Measurements from ENCODE around the gene PINLYP.

PINLYP gene

DNA sequence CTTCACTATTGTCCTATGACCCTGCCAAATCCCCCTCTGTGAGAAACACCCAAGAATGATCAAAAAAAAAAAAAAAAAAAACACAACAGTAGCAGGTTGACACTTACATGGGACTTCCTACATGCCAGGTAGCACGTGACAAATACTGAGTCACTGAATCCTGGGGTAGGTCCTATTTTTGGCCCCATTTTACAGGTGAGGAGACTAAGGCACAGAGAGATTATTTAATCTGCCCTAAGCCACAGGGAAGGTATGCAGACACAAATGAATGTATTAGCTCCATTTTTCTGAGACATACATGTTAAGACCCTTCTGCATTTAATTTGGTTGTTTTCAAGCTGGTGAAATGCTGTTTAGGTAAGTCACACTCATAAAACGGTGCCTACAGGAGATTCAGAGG lies 26.9 kb upstream of the PINLYP start:
- DNase-seq (ENCODE audit: low read depth, low spot score) = no peak

DNA sequence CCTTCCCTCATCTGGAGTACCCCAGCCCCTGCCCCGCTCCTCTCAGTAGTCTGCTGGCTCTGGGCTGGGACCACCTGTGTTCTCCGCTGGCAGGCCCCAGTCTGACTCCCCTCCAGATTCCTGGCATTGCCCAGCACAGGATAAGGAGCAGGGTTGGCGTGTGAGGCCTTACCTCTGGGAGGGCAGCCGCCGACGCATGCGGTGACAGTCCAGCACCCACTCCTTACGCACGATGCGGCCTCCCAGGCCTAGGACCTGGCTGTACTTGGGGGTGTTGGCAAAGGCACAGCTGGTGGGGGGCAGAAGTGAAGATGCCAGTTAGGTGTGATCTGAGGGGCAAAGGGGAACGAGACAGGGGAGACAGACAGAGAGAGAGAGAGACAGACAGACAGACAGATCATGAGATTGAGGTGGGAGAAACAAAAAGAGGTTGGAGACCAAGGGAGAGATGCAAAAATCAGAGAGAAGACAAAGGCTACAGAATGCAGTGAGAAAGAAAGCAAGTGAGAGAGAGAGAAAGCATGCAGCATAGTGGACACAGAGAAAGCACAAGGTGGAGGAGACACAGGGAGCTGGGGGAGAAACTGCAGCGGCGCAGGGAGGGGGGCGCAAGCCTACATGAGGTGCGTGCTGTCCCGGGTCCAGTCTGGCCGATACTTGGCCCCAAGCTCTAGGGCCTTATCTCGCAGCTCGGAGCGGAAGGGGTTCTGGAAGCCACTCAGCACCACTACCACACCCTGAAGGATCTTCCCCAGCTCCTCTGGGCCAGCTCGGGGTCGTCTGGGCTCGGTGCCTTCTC lies 24.0 kb upstream of the PINLYP start:
- DNase-seq (ENCODE audit: low read depth, low spot score) = no peak

DNA sequence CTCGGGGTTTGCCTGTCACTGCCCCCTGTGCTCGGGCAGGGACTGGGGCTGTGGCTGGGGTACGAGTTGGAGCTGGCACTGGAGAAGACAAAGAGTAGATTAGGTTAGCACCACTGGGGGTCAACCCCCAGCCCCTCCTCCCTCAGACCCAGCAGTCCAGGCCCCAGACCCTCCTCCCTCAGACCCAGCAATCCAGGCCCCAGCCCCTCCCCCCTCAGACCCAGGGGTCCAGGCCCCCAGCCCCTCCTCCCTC lies 23.5 kb upstream of the PINLYP start:
- no peak for DNase-seq (ENCODE audit: low read depth, low spot score)

DNA sequence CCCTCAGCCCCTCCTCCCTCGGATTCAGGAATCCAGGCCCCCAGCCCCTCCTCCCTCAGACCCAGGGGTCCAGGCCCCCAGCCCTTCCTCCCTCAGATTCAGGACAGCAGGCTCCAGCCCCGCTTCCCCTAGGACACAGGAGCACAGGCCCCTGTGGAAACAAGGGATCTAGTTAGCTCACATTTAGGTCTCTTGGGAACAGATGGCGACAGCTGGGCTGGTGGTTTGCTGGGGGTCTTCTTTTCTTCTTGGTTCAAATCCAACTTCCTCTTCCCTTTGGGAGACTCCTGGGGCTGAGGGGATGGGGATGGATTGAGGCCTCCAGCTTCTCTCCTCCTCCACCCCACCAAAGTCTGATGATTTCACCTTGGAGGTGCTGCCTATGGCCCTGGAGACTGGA lies 23.0 kb upstream of the PINLYP start:
- no peak for DNase-seq (ENCODE audit: low read depth, low spot score)

DNA sequence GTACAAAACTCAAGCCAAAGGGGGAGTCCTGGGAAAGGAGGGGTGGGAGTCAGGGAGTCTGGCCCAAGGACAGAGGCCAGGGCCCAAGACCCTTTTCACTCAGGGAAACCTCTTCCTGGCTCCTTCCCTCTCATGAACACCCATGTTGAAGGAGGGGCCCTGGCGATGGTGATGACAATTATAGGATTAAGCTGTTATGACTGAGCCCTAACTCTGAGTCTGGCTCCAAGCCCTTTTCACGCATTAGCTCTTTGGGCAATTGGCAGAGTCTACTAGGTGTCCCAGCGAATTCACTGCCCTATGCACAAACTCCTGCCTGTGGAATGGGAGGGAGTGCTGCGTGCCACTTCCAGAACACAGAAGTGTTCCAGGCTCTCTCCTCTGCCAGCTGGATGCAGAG lies 21.9 kb upstream of the PINLYP start:
- DNase-seq (ENCODE audit: low read depth, low spot score) = no peak

DNA sequence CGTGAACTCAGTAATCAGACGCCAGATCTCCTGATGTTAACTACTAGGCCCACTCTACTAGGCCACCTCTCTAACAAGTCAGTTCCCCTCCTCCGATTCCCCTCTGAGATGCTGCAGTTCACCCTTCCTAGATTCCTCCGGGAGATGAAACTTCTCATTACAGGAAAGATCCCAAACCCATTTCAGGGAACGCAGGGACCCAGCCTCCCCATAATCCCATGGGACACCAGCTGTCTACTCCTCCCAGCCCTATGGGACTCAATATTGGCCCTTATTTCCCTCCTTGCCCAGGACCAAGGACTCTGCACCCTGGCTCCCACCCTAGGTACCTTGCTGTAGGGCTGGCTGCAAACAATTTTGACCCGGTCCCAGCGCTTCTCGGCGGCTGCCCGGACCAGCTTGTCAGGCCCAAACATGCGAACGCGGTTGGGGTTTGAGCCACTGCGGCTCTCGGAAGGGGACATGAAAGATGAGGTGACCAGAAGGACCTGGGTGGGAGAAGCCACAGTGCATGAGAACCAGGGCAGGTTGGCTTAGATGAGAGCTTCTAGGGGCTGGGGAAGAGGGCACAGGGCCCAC lies 21.2 kb upstream of the PINLYP start:
- no peak for DNase-seq (ENCODE audit: low read depth, low spot score)

DNA sequence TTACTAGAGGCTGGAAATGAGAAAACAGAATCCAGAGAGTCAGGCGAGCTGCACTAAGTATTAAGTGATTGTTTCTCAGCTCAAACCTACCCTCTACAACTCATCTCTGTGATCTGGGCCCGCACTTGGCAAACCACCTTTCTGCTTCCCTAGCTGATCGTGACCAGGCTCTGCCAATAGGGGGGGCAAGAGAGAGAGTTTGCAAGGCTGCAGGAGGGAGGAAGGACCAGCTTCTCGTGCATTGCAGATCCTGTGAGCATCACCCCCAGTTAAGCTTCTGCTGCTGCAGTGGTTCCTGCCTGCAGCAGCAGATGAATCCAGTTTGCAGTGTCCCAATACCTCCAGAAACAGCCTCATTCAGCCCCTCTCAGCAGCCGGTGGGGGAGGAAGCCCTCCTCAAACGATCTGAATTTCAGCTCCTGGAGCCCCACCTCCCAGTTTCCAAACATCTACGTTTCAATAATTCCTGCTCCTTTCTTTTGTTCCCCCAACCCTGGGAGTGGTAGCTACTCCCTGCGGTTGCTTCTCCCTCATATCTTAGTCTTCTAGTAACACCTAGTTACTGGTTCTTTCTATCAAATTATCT lies 20.3 kb upstream of the PINLYP start:
- no peak for DNase-seq (ENCODE audit: low read depth, low spot score)

DNA sequence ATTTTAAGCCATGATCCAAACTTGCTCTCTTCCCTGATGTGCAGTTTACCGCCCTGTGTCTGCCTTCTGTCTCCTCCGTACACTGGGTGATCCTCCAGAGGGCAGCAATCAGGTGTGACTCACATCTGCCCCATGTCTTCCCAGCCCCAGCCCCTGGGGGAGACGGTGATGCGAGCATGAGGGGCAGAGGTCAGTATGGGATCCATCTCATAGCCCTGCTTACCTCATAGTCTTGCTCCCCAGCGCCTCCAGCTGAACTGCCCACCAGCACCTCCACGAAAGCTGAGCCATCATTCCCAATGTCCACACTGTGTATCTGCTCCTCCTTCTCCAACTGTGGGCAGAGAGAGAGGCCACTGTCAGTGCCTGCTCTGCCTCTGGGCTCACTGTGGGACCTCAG lies 14.9 kb upstream of the PINLYP start:
- DNase-seq (ENCODE audit: low read depth, low spot score) = no peak

DNA sequence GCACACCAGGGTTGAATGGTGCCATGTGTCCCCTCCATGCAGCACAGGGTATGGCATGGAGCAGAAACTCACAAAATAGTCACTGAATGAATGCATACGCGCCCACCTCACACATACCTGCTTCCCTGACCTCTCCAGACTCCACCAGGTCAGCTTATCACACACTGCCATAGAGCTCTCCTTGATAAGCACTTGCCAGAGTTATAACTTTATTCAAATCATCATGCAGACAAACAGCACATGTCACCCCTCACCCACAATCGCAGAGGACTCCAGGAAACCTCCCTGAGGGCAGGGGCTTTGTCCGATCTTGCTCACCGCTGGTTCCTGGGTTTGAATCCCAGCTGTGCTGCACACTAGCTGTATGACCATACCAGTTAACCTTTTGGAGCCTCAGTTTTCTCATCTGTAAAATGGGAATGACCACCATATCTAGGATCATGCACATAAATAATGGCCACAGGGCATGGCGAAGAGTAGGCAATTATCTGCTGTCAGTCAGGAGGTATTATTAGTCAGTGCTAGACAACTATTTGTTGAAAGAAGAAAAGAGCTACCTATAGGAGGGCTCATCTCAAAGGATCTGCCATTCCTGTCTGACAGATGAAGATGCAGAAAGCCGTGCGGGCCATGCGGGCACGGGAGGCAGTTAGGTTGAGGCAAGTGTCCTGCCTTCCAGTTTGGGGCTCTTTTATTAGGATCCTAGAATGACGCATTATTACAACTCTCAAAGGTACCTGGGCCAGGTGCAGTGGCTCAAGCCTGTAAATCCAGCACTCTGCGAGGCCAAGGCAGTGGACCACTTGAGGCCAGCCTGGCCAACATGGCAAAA lies 14.2 kb upstream of the PINLYP start:
- DNase-seq (ENCODE audit: low read depth, low spot score) = no peak

DNA sequence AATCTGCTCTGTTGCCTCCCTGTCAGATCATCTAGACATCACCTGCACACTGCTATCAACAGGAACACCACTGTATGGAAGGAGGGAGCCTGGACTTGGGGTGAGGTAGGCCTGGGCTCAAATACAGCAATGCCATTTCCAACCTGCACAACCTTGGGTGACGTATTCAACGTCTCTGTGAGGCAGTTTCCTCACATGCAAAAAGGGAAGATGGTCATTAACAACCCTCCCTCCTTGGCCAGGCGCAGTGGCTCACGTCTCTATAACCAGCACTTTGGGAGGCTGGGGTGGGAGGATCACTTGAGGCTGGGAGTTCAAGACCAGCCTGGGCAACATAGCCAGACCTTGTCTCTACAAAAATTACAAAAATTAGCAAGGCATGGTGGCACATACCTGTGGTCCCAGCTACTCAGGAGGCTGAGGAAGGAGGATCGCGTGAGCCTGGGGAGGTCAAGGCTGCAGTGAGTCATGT lies 13.3 kb upstream of the PINLYP start:
- DNase-seq (ENCODE audit: low read depth, low spot score) = no peak

DNA sequence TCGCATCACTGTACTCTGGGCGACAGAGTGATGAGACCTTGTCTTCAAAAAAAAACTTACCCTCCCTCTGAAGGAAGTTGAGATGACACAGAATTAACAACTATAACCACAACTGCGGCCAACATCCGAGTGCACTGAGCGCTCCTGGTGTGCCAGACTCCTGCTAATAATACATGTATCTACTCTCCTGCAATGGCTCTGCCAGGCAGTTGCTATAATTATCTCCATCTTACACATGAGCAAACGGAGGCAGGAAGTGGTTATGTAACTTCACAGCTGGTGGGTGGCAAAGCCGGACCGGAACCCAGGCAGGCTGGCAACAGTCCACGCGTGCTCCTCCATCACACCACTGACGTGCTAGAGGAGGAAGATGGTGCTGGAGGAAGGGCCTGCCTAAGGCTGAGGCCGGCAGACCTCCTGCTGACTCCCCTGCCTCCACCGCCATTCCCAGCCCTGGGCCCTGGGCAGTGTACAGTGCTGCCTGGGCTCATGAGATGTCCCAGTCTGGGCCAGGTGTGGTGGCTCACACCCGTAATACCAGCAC lies 12.8 kb upstream of the PINLYP start:
- DNase-seq (ENCODE audit: low read depth, low spot score) = peak; percentile 75

DNA sequence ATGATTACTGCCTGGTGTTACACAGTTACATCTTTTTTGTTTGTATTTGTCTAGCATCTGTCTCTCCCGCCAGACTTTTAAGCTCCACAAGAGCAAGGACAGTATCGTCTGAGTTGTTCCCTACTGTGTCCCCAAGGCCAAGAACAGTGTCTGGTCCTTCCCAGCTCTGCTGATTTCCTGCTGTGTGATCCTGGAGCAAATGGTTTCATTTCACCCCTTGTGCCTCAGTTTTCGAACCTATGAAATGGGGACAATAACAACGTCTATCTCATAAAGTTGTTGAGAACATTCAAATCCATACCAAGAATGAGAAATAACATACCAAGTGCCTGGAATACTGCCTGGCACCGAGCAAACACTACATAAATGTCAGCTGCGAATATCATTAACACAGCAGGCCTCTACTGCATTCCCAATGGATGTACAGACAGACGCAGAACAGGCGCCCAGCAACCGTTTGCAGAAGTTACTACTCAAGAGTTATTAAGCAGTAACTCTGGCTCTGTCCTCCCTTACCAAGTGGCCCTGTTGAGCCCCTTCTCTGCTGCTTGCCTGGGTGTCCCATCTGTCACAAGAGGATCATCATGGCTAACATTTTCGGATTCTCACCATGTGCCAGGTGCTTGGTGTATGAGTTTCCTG lies 11.7 kb upstream of the PINLYP start:
- no peak for DNase-seq (ENCODE audit: low read depth, low spot score)

DNA sequence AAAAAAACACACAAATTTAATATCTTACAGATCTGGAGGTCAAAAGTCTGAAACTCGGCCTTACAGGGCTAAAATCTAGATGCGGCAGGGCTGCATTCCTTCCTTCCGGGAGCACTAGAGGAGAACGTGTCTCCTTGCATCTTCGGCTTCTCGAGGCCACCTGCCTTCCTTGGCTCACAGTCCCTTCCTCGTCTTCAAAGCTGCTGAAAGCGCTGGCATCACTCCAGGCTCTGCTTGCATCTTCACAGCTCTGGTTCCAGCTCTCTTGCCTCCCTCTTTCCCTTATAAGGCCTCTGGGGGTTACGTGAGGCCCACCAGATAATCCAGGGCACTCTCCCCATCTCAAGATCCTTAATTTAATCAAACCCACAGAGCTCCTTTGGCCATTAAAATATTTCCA lies 10.8 kb upstream of the PINLYP start:
- DNase-seq (ENCODE audit: low read depth, low spot score) = no peak

DNA sequence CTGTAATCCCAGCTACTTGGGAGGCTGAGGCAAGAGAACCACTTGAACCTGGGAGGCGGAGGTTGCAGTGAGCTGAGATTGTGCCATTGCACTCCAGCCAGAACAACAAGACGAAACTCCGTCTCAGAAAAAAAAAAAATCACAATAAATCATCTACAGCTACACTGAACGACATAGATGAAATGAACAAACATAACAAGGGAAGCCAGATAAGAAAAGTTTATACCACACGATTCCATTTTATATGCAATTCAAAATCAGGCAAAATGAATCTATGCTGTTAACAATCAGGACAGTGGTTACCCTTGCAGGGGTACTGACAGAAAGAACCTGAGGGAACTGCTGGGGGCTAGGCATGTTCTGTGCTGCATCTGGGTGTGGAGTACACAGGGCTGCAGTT lies 5.9 kb upstream of the PINLYP start:
- DNase-seq (ENCODE audit: low read depth, low spot score) = no peak

DNA sequence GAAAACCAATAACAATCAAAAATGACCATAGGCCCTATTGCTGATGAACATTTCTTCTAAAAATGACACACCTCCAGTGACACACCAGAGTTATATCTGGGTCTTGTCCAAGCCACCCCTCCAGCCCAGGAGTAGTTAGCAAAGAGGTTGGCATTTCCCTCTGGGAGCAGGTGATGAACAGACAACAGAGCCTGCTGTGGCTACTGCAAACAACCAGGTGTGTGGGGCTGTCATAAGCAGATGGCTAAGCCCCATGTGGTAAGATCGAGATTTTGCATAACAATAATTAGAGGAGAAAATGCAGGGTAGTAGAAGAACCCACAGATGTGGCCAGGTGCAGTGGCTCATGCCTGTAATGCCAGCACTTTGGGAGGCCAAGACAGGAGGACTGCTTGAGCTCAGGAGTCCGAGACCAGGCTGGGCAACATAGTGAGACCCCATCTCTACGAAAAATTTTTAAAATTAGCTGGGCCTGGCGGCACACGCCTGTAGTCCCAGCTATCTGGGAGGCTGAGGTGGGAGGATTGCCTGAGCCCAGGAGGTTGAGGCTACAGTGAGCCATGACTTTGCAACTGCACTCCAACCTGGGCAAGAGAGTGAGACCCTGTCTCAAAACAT lies 5.3 kb upstream of the PINLYP start:
- DNase-seq (ENCODE audit: low read depth, low spot score) = no peak

DNA sequence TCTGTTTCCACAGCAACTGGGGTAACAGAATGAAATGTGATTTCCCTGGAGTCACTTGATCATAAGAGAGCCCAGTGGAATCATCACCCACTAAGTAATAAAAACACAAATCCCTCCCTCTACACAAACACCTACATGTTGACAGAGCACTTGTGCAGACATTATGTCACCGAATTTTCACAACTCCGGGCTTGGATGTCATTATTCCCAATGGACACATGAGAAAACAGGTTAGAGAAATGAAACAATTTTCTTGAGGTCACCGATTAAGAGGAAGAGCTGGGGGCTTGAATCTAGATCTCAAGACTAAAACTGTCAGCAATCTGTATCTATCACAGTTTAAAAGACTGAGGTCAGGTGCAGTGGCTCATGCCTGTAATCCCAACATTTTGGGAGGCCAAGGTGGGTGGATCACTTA lies 3.4 kb upstream of the PINLYP start:
- DNase-seq (ENCODE audit: low read depth, low spot score) = no peak

DNA sequence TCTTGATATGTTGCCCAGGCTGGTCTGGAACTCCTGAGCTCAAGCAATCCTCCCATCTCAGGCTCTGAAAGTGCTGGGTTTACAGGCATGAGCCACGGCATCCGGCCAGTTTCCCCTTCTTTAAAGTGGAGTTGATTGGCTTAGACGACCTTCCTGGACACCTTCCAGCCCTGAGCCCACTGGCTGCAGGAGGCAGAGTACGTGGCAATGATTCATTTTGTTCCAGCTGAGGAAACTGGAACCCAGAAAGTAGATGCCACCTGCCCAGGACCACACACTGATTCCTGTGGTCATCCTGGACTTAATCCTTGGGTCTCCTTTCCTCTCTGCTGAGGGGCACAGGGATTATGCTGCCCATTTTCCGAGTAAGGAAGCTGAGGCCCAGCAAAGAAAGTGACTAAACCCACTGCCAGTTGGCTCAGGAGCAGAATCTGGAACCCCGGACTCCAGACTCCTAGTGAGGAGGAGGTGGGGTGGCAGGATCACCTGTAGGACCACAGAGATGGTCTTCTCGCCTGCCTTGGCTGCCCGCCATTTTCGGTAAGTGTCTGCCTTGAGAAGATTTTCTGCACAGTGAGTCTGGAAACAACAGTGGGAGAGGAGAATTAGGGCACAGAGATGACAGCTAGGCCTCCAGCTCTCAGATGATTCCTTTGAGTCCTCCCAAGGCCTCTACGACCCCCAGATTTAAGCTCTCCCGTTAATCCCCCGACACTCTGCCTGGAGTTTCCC lies 1.0 kb upstream of the PINLYP start:
- no peak for DNase-seq (ENCODE audit: low read depth, low spot score)

DNA sequence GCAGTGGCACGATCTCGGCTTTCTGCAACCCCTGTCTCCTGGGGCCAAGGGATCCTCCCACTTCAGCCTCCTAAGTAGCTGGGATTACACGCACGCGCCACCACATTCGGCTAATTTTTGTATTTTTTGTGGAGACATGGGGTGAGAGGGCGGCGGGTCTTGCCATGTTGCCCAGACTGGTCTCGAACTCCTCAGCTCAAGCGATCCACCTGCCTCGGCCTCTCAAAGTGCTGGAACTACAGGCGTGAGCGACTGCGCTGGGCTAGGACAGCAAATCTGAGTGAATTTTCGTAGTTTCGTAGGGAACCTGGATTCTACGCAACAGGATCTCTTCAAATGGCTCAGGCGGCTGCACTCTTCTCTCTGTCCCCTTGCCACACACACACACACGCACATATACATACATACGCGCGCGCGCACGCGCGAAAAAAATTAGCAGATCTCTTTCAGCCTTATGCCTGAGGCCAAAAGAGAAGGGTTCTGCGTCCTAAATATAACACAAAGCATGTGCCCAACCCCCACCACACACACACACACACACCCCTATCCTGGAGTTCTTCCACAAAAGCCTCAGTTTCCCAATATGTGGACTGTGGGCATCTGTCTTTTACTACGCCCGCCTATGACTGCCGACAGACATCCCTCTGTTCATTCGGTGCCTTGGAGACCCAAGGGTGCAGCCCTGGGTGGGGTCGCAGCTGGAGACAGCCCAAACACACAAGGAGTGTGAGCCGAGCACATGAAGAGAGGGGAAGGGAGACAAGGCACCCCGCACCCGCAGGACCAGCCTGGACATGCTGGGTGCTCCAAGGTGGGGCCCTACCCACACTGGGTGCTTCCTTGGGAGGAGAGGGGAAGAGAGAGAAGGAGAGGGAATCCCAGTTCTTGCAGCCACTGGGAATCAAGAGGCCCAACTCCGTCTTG lies 616 bp downstream of the PINLYP start:
- no peak for DNase-seq (ENCODE audit: low read depth, low spot score)

DNA sequence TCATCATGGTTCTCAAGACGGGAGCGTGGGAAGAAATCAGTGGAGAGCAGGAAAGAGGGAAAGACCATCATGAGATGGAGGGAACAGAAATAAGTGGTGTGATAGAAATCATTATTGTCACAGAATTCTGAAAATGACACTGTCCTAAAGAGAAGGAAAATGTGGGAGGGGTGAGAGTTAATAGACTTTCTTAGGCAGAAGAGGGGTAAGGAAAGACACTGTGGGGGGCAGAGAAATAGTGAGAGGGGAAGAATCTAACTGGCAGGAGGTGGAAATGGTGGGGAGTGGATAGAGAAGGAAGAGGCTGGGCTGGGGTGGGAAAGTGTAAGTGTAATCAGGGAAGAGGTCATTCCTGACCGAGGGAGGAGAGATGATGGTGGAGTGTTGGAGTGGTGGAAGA lies 3.2 kb downstream of the PINLYP start:
- no peak for DNase-seq (ENCODE audit: low read depth, low spot score)

DNA sequence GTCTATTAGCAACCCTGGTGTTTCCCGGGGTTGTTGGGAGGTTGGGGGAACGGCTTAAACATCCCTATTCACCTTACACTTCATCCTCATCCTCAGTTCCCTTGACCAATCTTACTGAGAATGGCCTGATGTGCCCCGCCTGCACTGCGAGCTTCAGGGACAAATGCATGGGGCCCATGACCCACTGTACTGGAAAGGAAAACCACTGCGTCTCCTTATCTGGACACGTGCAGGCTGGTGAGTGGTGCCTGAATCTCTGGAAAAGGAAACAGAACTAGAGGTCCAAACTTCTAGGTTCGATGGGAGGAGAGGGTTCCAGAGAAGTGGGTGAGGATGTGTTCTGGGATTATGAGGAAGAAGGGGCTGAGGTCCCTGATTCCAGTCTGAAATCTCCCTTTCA lies 5.9 kb downstream of the PINLYP start:
- DNase-seq (ENCODE audit: low read depth, low spot score) = no peak

All from brain pericyte (primary cell).